Left renal cortex interstitium (tissue), 4 donors: ENCODE results near the gene ZBTB7A. TPM values are rescaled to one million over a fixed set of nuclear protein-coding genes. Genes with fewer than 3 reads are reported as not detected.

Experiments
- DNase-seq, 4 donors: peaks; one replicate each; pipeline ENCODE4 v3.0.0-alpha.2; 2013; ENCODE audit warnings: low read depth in 4 of 4, low spot score in 2 of 4, missing footprints in 1 of 4
- polyA plus RNA-seq, 4 donors: library from polyadenylated mRNA; unstranded; fragments of 120-200 nt; gene quantifications; one replicate each; pipeline ENCODE4 v1.2.1, GENCODE V29; 2013; ENCODE audit not compliant: insufficient read length in 4 of 4

Gene ZBTB7A
- polyA plus RNA-seq, 4 donors = 7.6 to 15.6 (median 11.8) TPM

GRCh38 chr19:4069331-4069959 is 2.7 kb upstream of the ZBTB7A start:
- no peak for DNase-seq

GRCh38 chr19:4068047-4068966 is 1.6 kb upstream of the ZBTB7A start:
- DNase-seq = no peak

- no peak for DNase-seq
Measured at GRCh38 chr19:4067396-4068046, 822 bp upstream of the ZBTB7A start.

- no peak for DNase-seq
Measured at GRCh38 chr19:4066176-4066606, 508 bp downstream of the ZBTB7A start.

- DNase-seq = peak in 3 of 4 donors; percentile 88 to 89 (median 88)
Measured at GRCh38 chr19:4065430-4066175, 1.1 kb downstream of the ZBTB7A start.

GRCh38 chr19:4064496-4065260 is 2.0 kb downstream of the ZBTB7A start:
- no peak for DNase-seq

- DNase-seq = no peak
Measured at GRCh38 chr19:4064149-4064495, 2.6 kb downstream of the ZBTB7A start.

- DNase-seq = no peak
Measured at GRCh38 chr19:4063369-4064148, 3.1 kb downstream of the ZBTB7A start.

GRCh38 chr19:4062419-4063368 is 4.0 kb downstream of the ZBTB7A start:
- DNase-seq = no peak

- DNase-seq = no peak
Measured at GRCh38 chr19:4061683-4062418, 4.8 kb downstream of the ZBTB7A start.

- no peak for DNase-seq
Measured at GRCh38 chr19:4061178-4061682, 5.5 kb downstream of the ZBTB7A start.

- no peak for DNase-seq
Measured at GRCh38 chr19:4060621-4061177, 6.0 kb downstream of the ZBTB7A start.

GRCh38 chr19:4059891-4060620 is 6.6 kb downstream of the ZBTB7A start:
- DNase-seq = no peak

GRCh38 chr19:4059453-4059871 is 7.2 kb downstream of the ZBTB7A start:
- no peak for DNase-seq

GRCh38 chr19:4058693-4059452 is 7.8 kb downstream of the ZBTB7A start:
- no peak for DNase-seq
